Measurements from ENCODE around the gene ARPC1A.

DNA sequence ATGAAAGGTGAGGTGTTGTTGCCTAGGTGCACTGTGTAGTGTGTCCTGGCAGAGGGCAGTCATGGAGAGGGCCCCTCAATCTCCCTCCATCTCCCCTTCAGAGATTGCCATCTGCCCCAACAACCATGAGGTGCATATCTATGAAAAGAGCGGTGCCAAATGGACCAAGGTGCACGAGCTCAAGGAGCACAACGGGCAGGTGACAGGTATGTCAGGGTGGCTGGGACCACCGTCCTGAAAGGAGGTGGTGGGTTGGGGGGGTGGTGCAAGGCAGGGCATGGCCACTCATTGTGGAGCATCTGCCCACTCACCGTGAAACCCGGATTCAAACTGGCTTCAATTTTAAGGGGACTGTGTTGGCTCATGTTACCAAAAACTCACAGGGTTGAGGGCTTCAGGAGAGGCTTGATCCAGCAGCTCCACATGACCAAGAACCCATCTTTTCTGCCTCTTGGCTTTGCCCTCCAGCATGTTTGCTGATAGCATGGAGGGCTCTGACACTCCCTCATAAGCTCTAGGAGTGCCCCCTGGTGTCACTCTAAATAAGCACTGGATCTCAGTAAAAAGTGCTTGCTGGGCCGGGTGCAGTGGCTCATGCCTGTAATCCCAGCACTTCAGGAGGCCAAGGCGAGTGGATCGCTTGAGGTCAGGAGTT lies 61.0 kb downstream of the ARPC1A start:
- peak in 3 of 4 donors; percentile 17 to 27 (median 26) for TF ChIP-seq CTCF (IDR thresholded peaks at IDR 0.05)
- no peak for TF ChIP-seq POLR2A (IDR thresholded peaks at IDR 0.05)

Measured in right lobe of liver (tissue), 4 donors.